ENCODE data around the gene AFAP1.

AFAP1 gene

DNA sequence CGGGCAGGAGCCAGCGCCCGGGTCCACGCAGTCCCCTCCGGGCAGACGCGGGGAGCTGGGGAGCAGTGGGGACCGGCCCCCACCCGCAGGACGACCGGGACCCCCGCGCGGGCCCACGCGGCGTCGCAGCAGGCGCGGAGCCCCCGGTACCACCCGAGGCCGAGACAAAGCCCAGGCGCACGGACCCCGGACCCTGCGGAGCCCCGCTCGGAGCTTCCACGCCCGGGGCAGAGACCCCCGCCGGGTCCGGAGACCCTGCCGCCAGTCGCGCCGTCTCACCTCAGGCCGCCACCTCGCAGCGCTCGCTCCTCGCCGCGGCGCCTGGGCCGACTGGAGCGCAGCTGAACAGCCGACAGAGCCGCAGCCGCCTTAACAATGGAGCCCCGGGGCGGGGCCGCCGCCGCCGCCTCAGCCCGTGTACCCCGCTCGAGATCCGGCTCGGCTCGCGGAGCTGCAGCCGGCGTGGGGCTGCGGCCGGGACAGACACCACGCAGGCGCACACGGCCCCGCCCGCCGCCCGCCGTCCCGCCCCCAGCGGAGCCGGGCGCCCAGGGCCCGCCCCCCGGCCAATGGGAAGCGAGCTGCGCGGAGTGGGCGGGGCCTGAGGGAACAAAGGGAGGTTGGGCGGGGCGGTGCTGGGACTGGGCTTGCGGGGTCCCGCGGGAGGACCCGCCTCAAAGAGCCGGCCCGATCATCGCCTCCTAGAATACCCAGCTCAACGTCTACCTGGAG, at the start of gene AFAP1:
AFAP1 (minus strand) TSS at position 485 of the 732 bp plus-strand sequence. CDS start 67,783 bp downstream, outside the sequence.
- DNase-seq, result peak; percentile 91
- peak; percentile 93 for ATAC-seq

GRCh38 chr4:7988437-7988836, 48.8 kb upstream of the AFAP1 start:
- no peak for ATAC-seq
- no peak for DNase-seq

GRCh38 chr4:7987148-7987989, 47.7 kb upstream of the AFAP1 start:
- ATAC-seq, result peak; percentile 71
- DNase-seq, result peak; percentile 79

DNA sequence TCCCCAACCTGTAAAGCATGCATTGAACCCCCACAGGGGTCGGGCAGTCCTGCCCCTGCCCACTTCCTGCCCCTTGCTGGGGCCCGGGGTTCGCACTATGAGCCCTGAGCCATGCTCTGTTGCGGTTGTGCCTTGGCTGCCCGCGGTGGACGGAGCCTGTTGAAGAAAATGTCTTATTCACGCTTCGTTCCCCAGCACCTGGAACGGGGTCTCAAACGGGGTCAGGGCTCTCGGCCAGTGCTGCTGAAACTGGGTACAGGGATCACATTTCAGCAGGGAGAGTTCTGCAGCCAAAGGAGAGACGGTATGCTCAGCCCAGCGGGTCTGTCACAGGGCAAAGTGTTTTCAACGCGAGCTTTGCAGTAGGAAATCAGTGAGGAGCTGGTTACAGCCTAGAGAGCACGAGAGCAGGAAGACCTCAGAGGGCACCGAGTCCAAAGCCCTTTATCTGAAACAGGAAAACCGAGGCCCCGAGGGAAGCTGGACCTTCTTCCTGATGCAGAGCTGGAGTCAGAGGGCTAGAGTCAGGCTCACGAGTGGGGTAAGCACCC, 46.3 kb upstream of the AFAP1 start:
- ATAC-seq (no peak), DNase-seq (no peak)

DNA sequence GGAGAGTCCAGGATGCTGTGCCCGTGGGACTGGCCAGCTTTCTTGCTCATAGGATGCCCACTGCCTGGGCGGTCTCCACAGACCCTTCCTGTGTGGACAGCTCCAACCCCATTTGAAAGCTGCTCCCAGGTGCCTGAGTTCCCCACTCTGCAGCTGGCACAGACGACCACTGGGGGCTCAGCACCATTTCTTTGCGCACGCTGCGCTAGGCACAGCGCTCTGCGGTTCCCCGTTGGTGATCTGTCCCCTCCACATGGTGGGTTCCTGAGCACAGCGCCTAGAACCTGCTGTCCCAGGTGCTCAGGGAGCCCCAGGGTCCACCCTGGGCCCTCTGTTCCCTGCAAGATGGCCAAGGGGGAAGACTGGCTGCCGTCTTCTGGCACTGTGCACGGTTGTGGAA, 45.4 kb upstream of the AFAP1 start:
- no peak for DNase-seq
- no peak for ATAC-seq

- DNase-seq (no peak), ATAC-seq (no peak)
Observed at GRCh38 chr4:7984286-7984925, 44.7 kb upstream of the AFAP1 start.

GRCh38 chr4:7983296-7983695, 43.6 kb upstream of the AFAP1 start:
- no peak for DNase-seq
- ATAC-seq, result no peak

GRCh38 chr4:7981738-7982394, 42.2 kb upstream of the AFAP1 start:
- DNase-seq (no peak), ATAC-seq (no peak)

DNA sequence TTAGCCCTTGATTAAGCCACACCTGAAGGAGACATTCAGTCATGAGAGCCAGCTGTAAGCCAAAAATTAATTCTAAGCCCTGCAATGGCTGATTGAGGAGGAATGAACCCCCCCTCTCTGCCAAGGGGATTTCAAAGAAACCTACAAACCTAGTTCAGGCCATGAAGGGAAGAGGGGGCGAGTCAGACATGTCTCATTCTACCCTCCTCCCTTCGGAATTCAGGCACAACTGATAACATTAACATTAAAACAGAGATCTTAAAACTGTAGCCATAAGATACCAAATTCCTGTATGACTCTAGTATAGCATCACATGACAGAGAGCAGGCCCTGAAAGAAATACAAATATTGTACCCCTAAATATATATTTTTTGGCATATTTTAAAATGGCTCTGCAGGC, 40.4 kb upstream of the AFAP1 start:
- ATAC-seq, result no peak
- DNase-seq, result no peak

DNA sequence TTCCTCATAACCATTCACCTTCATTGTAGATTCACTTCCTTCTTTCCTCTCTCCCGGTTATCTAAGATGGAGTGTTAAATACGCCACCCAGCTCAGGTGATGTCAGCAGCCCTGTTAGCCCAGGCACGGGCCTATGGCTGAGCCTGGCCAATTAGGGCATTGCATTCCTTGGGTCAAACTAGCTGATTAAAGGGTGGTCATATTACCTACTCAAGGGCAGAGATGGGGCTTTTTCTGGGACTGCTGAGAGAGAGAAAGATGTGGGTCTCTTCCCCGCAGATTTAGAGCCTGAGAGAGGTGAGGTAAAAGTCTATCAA, 39.9 kb upstream of the AFAP1 start:
- ATAC-seq, result no peak
- no peak for DNase-seq

- ATAC-seq, result no peak
- DNase-seq, result no peak
Observed at GRCh38 chr4:7978907-7979651, 39.4 kb upstream of the AFAP1 start.

DNA sequence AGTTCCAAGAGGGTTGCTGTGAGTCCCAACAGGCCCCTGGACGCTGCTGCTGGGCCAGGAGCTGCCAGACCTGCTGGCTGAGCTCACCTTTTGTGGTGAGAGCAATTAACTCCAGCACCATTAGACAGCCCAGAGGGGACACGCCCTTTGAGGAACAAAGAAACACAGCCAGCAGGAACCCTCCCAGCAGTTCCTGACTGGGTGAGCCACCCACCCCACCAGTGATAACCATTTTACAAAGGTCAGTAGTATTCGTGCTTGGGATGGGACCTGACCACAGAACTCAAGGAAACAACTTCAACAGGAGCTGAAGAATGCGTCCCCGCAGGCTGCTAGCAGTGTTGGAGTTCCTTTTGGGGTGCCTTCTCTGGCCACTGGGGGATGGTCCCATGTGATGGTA, 38.8 kb upstream of the AFAP1 start:
- DNase-seq (no peak), ATAC-seq (no peak)

GRCh38 chr4:7976634-7977033, 37.0 kb upstream of the AFAP1 start:
- no peak for DNase-seq
- no peak for ATAC-seq

- no peak for DNase-seq
- no peak for ATAC-seq
Observed at GRCh38 chr4:7976025-7976424, 36.4 kb upstream of the AFAP1 start.

- no peak for ATAC-seq
- DNase-seq, result no peak
Observed at GRCh38 chr4:7974425-7974824, 34.8 kb upstream of the AFAP1 start.

GRCh38 chr4:7973545-7973981, 33.9 kb upstream of the AFAP1 start:
- ATAC-seq, result no peak
- DNase-seq, result no peak

- ATAC-seq, result peak; percentile 17
- no peak for DNase-seq
Observed at GRCh38 chr4:7971881-7972500, 32.3 kb upstream of the AFAP1 start.

DNA sequence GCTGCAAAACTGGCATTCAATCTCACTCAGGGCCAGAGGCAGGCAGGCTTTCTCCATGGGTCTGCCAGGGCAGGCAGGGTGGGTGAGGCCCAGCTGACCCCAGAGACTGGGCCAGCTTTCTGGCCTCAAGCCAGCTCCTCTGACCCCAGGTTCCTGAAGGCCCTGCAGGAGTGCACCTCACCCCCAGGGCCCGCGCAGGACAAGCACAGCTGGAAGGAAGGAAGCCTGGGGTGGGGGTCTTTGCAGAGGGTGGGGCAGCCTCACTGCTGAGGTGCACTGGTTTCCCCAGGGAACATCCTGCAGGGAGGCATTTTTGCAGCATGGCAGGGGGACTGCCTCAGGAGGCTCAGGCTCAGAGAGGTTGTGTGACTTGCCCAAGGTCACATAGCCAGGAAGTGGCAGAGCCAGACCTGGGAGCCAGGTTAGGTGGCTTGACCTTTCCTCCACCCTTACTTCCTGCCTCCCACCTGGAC, 31.5 kb upstream of the AFAP1 start:
- no peak for DNase-seq
- ATAC-seq, result no peak

- no peak for DNase-seq
- no peak for ATAC-seq
Observed at GRCh38 chr4:7970361-7970946, 30.8 kb upstream of the AFAP1 start.

GRCh38 chr4:7968262-7968896, 28.7 kb upstream of the AFAP1 start:
- no peak for ATAC-seq

More at GRCh38 chr4:7968262-7968896, 28.7 kb upstream of the AFAP1 start:
- no peak for DNase-seq
